ENCODE results near the gene APOH. TPM values are rescaled to one million over a fixed set of nuclear protein-coding genes. Genes with fewer than 3 reads are reported as not detected.
"Not testable (repeated sequence)": the region's sequence is repeated elsewhere in the genome, so short reads cannot be mapped to it uniquely, and the experiment has no call there.

APOH gene
- total RNA-seq, 1 experiment from 2014 or later = 1.4 TPM

DNA sequence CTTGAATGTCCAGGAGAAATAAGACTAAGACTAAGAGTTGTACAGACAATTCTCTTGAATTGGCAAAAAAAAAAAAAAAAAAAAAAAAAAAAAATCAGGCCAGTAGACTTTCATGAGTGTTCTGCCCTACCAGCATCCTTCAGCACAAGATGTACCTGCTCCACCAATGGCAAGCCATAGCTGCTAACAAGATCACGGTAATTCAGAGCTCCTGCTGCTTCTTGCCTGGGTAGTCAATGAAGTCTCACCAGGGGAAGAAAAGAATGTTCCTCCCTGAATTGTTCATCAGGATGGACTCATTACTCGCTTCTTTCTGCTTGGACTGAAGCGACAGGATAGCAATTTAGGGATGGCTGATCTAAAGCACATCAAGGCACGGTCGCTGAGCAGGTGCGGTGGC, 31.1 kb upstream of the APOH start:
- intact Hi-C loops (cut with micrococcal nuclease; ENCODE audit: unreplicated experiment) = no loop called here
- H3K36me3 ChIP-seq (ENCODE audit: insufficient read depth, low read length, poor library complexity, severe bottlenecking) = no peaks in the 10 kb centered on the region
- peak; percentile 58 for DNase-seq (ENCODE audit: low spot score)
- H3K4me3 ChIP-seq (ENCODE audit: low read depth, low read length, poor library complexity, severe bottlenecking) = no peak overlapping the region
- H3K27me3 ChIP-seq (replicated peaks; ENCODE audit: insufficient read depth, low read depth, low read length, poor library complexity) = no peaks in the 10 kb centered on the region
- H3K27ac ChIP-seq (ENCODE audit: low read depth, low read length, poor library complexity, severe bottlenecking) = no peak overlapping the region
- CTCF ChIA-PET = no interaction called here
- peaks cover 8% of the 10 kb centered on the region for H3K4me1 ChIP-seq (ENCODE audit: insufficient read depth, low read length, poor library complexity, severe bottlenecking)
- H3K9me3 ChIP-seq (ENCODE audit: low read depth, low read length, poor library complexity, severe bottlenecking) = no peaks in the 10 kb centered on the region
- POLR2A ChIA-PET (ENCODE audit: low non-redundant PET) = no interaction called here
- BruUV-seq (replicated peaks) = no TSS peak
- TF ChIP-seq EZH2 (IDR thresholded peaks at IDR 0.05; ENCODE audit: borderline replicate concordance, low read depth, low read length, poor library complexity, severe bottlenecking) = no peak
- TF ChIP-seq, protein P1, sequence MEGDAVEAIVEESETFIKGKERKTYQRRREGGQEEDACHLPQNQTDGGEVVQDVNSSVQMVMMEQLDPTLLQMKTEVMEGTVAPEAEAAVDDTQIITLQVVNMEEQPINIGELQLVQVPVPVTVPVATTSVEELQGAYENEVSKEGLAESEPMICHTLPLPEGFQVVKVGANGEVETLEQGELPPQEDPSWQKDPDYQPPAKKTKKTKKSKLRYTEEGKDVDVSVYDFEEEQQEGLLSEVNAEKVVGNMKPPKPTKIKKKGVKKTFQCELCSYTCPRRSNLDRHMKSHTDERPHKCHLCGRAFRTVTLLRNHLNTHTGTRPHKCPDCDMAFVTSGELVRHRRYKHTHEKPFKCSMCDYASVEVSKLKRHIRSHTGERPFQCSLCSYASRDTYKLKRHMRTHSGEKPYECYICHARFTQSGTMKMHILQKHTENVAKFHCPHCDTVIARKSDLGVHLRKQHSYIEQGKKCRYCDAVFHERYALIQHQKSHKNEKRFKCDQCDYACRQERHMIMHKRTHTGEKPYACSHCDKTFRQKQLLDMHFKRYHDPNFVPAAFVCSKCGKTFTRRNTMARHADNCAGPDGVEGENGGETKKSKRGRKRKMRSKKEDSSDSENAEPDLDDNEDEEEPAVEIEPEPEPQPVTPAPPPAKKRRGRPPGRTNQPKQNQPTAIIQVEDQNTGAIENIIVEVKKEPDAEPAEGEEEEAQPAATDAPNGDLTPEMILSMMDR (conservative IDR thresholded peaks at IDR 0.05; ENCODE audit: low read depth, low read length) = no peak

DNA sequence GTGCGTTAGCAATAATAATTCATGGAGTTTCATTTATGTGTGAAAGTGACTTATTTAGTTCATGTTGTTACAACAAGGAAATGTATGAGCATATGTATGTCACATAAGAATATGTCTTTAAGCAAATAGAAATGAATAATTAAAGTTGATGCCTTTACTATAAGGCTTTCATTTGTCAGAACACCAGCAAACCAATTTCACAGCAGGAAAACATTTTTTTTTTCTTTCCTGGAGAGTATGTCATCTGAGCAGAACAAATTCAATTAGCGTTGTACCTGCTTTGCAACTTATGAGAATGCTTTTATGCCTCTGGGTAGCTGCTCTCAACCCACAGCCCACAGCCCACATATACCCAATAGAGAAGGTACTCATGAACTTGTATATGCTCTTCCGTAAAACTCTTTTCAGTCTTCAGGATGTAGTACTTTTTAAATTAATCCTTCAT, 26.3 kb upstream of the APOH start:
- H3K36me3 ChIP-seq (ENCODE audit: insufficient read depth, low read length, poor library complexity, severe bottlenecking) = no peaks in the 10 kb centered on the region
- H3K4me1 ChIP-seq (ENCODE audit: insufficient read depth, low read length, poor library complexity, severe bottlenecking) = peaks cover 10% of the 10 kb centered on the region
- TF ChIP-seq EZH2 (IDR thresholded peaks at IDR 0.05; ENCODE audit: borderline replicate concordance, low read depth, low read length, poor library complexity, severe bottlenecking) = no peak
- TF ChIP-seq, protein P1 (conservative IDR thresholded peaks at IDR 0.05; ENCODE audit: low read depth, low read length) = no peak
- BruUV-seq (replicated peaks) = no TSS peak
- no peaks in the 10 kb centered on the region for H3K27me3 ChIP-seq (replicated peaks; ENCODE audit: insufficient read depth, low read depth, low read length, poor library complexity)
- ChIA-PET POLR2A (ENCODE audit: low non-redundant PET) (no interaction called here), CTCF (no interaction called here)
- H3K27ac ChIP-seq (ENCODE audit: low read depth, low read length, poor library complexity, severe bottlenecking) = no peak overlapping the region
- DNase-seq (ENCODE audit: low spot score) = no peak
- no peak overlapping the region for H3K4me3 ChIP-seq (ENCODE audit: low read depth, low read length, poor library complexity, severe bottlenecking)
- no peaks in the 10 kb centered on the region for H3K9me3 ChIP-seq (ENCODE audit: low read depth, low read length, poor library complexity, severe bottlenecking)
- intact Hi-C loops (cut with micrococcal nuclease; ENCODE audit: unreplicated experiment) = loop anchor here (1.0 to 5.0 kb wide), 4 partner anchors 177 to 418 kb away; no protein-coding TSS in a partner anchor

DNA sequence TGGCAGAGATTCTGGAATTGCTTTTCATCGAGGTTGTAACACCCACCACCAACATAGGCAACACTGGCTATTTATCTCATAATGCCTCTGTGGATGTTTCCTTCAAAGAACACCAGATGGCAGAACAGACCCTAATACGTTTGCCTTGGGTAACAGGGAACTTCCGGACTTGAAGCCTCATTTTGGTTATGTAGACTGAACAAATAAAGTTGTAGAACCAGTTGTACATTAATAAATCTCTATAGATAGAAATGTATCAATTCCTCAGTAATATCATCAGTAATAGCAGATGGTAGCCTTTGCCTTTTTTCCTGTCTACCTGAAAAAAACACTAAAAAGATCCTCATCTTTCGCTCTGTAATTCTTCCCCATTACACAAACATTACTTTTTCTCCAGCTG, 25.9 kb upstream of the APOH start:
- BruUV-seq (replicated peaks) = no TSS peak
- no peak overlapping the region for H3K27ac ChIP-seq (ENCODE audit: low read depth, low read length, poor library complexity, severe bottlenecking)
- intact Hi-C loops (cut with micrococcal nuclease; ENCODE audit: unreplicated experiment) = loop anchor here (1.0 to 5.0 kb wide), 4 partner anchors 177 to 418 kb away; no protein-coding TSS in a partner anchor
- POLR2A ChIA-PET (ENCODE audit: low non-redundant PET) = no interaction called here
- CTCF ChIA-PET = interaction anchor here (0.5 kb wide), 1 partner anchor 18 kb away, joined by 4 read pairs; no protein-coding TSS in a partner anchor
- H3K9me3 ChIP-seq (ENCODE audit: low read depth, low read length, poor library complexity, severe bottlenecking) = no peaks in the 10 kb centered on the region
- no peaks in the 10 kb centered on the region for H3K27me3 ChIP-seq (replicated peaks; ENCODE audit: insufficient read depth, low read depth, low read length, poor library complexity)
- no peak overlapping the region for H3K4me3 ChIP-seq (ENCODE audit: low read depth, low read length, poor library complexity, severe bottlenecking)
- H3K4me1 ChIP-seq (ENCODE audit: insufficient read depth, low read length, poor library complexity, severe bottlenecking) = peaks cover 10% of the 10 kb centered on the region
- TF ChIP-seq, protein P1 (conservative IDR thresholded peaks at IDR 0.05; ENCODE audit: low read depth, low read length) = peak; percentile 85
- no peak for TF ChIP-seq EZH2 (IDR thresholded peaks at IDR 0.05; ENCODE audit: borderline replicate concordance, low read depth, low read length, poor library complexity, severe bottlenecking)
- peak; percentile 85 for DNase-seq (ENCODE audit: low spot score)
- H3K36me3 ChIP-seq (ENCODE audit: insufficient read depth, low read length, poor library complexity, severe bottlenecking) = no peaks in the 10 kb centered on the region

DNA sequence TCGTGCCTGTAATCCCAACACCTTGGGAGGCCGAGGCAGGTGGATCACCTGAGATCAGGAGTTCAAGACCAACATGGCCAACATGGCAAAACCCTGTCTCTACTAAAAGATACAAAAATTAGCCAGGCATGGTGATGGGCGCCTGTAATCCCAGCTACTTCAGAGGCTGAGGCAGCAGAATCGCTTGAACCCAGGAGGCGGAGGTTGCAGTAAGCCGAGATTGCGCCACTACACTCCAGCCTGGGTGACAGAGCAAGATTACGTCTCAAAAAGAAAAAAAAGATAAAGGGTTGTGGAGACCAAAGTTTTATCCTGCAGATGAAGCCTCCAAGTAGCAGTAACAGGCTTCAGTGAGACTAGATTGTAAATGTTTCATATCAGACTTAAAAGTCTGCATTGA, 24.2 kb upstream of the APOH start:
- H3K27me3 ChIP-seq (replicated peaks; ENCODE audit: insufficient read depth, low read depth, low read length, poor library complexity); H3K27ac ChIP-seq (ENCODE audit: low read depth, low read length, poor library complexity, severe bottlenecking); H3K9me3 ChIP-seq (ENCODE audit: low read depth, low read length, poor library complexity, severe bottlenecking); H3K36me3 ChIP-seq (ENCODE audit: insufficient read depth, low read length, poor library complexity, severe bottlenecking); H3K4me3 ChIP-seq (ENCODE audit: low read depth, low read length, poor library complexity, severe bottlenecking); BruUV-seq (replicated peaks); intact Hi-C loops (cut with micrococcal nuclease; ENCODE audit: unreplicated experiment); POLR2A ChIA-PET (ENCODE audit: low non-redundant PET); CTCF ChIA-PET; DNase-seq (ENCODE audit: low spot score): not testable (repeated sequence)
- peaks cover 10% of the 10 kb centered on the region for H3K4me1 ChIP-seq (ENCODE audit: insufficient read depth, low read length, poor library complexity, severe bottlenecking)
